Progenitor cell of endocrine pancreas (in vitro differentiated cells): ENCODE results near the gene PDS5B. TPM values are rescaled to one million over a fixed set of nuclear protein-coding genes. Genes with fewer than 3 reads are reported as not detected.
A peak's percentile ranks its signal among the peaks of the same experiment; 100 is the strongest.

Experiments used
- DNase-seq: peaks from one replicate; pipeline ENCODE4 v3.0.0; 2021; ENCODE audit warnings: low spot score; ENCODE audit not compliant: unreplicated experiment
- H3K27ac Mint-ChIP-seq: 2 replicates; pipeline ENCODE4 v1.8.0; 2021; ENCODE audit warnings: mild to moderate bottlenecking, moderate library complexity, mixed read lengths
- H3K27me3 Mint-ChIP-seq: 2 replicates; pipeline ENCODE4 v1.8.0; 2021; ENCODE audit warnings: mixed read lengths
- H3K36me3 Mint-ChIP-seq: 2 replicates; pipeline ENCODE4 v1.8.0; 2022; ENCODE audit warnings: mixed read lengths; ENCODE audit not compliant: insufficient read depth
- H3K4me1 Mint-ChIP-seq: 2 replicates; pipeline ENCODE4 v1.8.0; 2021; ENCODE audit warnings: low read depth, mixed read lengths
- H3K4me3 Mint-ChIP-seq: 2 replicates; pipeline ENCODE4 v1.8.0; 2021; ENCODE audit warnings: low read depth, mild to moderate bottlenecking, moderate library complexity, mixed read lengths
- H3K9me3 Mint-ChIP-seq: 2 replicates; pipeline ENCODE4 v1.8.0; 2021; ENCODE audit warnings: low read depth, mixed read lengths
- total RNA-seq: library from RNA; stranded (reverse); gene quantifications from 2 replicates; pipeline ENCODE4 v1.2.1, GENCODE V29; 2021
- TF ChIP-seq, protein P1 (sequence below): fragments of 200-600 bp; sonication (generic); IDR thresholded peaks from one replicate; pipeline ENCODE4 v1.5.0; 2021; ENCODE audit warnings: antibody characterized with exemption, mild to moderate bottlenecking; ENCODE audit not compliant: unreplicated experiment

Gene PDS5B
- total RNA-seq, 1 donor from 2014 or later: 64.4 TPM

DNA sequence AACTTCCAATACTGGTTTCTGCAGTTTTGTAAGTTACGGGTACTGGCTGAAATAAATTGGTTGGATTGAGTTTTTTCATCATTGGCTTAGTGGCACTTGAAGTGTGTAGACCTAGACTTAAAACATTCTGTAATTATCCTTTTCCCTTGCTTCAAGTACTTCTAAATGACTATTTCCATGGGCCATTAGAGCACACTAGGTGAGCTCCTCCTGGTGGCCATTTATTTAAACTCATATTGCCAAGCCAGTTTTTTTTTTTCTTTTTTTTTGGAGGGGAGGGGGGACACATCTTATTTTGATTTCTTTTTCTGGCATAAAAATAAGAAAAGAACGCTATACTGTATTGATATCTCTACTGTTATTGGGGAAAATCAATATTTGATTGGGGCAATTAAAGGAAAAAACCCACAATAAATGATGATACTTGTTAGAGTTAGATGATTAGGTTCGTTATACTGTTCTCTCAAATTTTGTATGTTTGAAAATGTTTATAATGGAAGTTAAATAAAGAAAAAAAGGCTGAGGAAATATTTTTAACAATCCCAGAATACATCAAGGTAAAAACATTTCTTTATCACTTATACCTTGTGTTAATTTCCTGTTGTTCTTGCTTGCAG lies 82.9 kb downstream of the PDS5B start:
- no peak for DNase-seq
- TF ChIP-seq, protein P1, sequence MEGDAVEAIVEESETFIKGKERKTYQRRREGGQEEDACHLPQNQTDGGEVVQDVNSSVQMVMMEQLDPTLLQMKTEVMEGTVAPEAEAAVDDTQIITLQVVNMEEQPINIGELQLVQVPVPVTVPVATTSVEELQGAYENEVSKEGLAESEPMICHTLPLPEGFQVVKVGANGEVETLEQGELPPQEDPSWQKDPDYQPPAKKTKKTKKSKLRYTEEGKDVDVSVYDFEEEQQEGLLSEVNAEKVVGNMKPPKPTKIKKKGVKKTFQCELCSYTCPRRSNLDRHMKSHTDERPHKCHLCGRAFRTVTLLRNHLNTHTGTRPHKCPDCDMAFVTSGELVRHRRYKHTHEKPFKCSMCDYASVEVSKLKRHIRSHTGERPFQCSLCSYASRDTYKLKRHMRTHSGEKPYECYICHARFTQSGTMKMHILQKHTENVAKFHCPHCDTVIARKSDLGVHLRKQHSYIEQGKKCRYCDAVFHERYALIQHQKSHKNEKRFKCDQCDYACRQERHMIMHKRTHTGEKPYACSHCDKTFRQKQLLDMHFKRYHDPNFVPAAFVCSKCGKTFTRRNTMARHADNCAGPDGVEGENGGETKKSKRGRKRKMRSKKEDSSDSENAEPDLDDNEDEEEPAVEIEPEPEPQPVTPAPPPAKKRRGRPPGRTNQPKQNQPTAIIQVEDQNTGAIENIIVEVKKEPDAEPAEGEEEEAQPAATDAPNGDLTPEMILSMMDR: peak; percentile 77

GRCh38 chr13:32674503-32674902 lies 88.3 kb downstream of the PDS5B start:
- Mint-ChIP-seq H3K36me3 (peaks cover 24% of the 10 kb centered on the region), H3K27me3 (no peaks in the 10 kb centered on the region), H3K4me1 (no peaks in the 10 kb centered on the region), H3K9me3 (no peaks in the 10 kb centered on the region), H3K27ac (no peak overlapping the region), H3K4me3 (no peak overlapping the region)
- no peak for DNase-seq
- TF ChIP-seq, protein P1: no peak

More for the DNA sequence above, 82.9 kb downstream of the PDS5B start:
- no peaks in the 10 kb centered on the region for H3K4me1 Mint-ChIP-seq
- no peaks in the 10 kb centered on the region for H3K9me3 Mint-ChIP-seq
- H3K27ac Mint-ChIP-seq: peak overlapping the region; percentile 57
- peaks cover 19% of the 10 kb centered on the region for H3K36me3 Mint-ChIP-seq
- no peak overlapping the region for H3K4me3 Mint-ChIP-seq
- no peaks in the 10 kb centered on the region for H3K27me3 Mint-ChIP-seq

DNA sequence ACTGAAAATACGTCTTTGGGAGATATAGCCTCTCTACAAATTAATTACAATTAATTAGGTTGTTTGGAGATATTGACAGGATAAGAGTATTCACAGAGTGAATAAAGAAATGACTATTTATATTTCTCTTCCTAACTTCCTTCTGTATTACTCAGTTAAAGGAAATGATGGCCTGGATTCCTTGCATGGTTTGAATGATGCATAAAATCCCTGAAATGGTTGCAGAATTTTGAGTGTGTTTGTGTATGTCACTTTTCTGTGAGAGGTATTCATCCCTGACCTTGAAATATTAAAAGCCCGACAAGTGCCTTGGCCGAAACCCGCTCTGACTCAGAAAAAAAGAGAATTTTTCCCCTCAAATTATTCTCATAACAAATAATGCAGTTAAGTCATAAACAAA lies 90.0 kb downstream of the PDS5B start:
- Mint-ChIP-seq H3K4me3 (no peak overlapping the region), H3K27me3 (no peaks in the 10 kb centered on the region), H3K9me3 (no peaks in the 10 kb centered on the region), H3K27ac (no peak overlapping the region), H3K36me3 (peaks cover 26% of the 10 kb centered on the region), H3K4me1 (no peaks in the 10 kb centered on the region)
- TF ChIP-seq, protein P1: no peak
- DNase-seq: no peak

GRCh38 chr13:32682130-32682529 lies 95.9 kb downstream of the PDS5B start:
- H3K9me3 Mint-ChIP-seq: no peaks in the 10 kb centered on the region
- TF ChIP-seq, protein P1: no peak
- no peak overlapping the region for H3K4me3 Mint-ChIP-seq
- H3K4me1 Mint-ChIP-seq: peaks cover 3% of the 10 kb centered on the region
- DNase-seq: no peak
- H3K36me3 Mint-ChIP-seq: peaks cover 17% of the 10 kb centered on the region
- H3K27ac Mint-ChIP-seq: no peak overlapping the region
- no peaks in the 10 kb centered on the region for H3K27me3 Mint-ChIP-seq

- DNase-seq: no peak
- H3K4me1 Mint-ChIP-seq: peaks cover 3% of the 10 kb centered on the region
- peaks cover 17% of the 10 kb centered on the region for H3K36me3 Mint-ChIP-seq
- H3K4me3 Mint-ChIP-seq: no peak overlapping the region
- H3K27ac Mint-ChIP-seq: peak overlapping the region; percentile 31
- TF ChIP-seq, protein P1: no peak
- H3K27me3 Mint-ChIP-seq: no peaks in the 10 kb centered on the region
- H3K9me3 Mint-ChIP-seq: no peaks in the 10 kb centered on the region
These were observed 96.5 kb downstream of the PDS5B start for GRCh38 chr13:32682740-32683139.
